Sigmoid colon (tissue), 7 donors: ENCODE results near the gene PHLDB1. TPM values are rescaled to one million over a fixed set of nuclear protein-coding genes. Genes with fewer than 3 reads are reported as not detected.

ENCODE experiments used
- DNase-seq: peaks from one replicate; pipeline ENCODE4 v3.0.0-alpha.2; 2019
- H3K27ac ChIP-seq, 4 donors: fragments of 200-600 bp; sonication (generic); one replicate each; pipeline ENCODE4 v1.5.1; 2016 to 2019; ENCODE audit warnings: mild to moderate bottlenecking in 1 of 4
- H3K27me3 ChIP-seq, 3 donors: fragments of 200-600 bp; sonication (generic); one replicate each; pipeline ENCODE4 v1.5.1; 2019; ENCODE audit warnings: mild to moderate bottlenecking in 1 of 3
- H3K36me3 ChIP-seq, 4 donors: fragments of 200-600 bp; sonication (generic); one replicate each; pipeline ENCODE4 v1.5.1; 2016 to 2019
- H3K4me1 ChIP-seq, 4 donors: fragments of 200-600 bp; sonication (generic); one replicate each; pipeline ENCODE4 v1.5.1; 2017 to 2019
- H3K4me3 ChIP-seq, 4 donors: fragments of 200-600 bp; sonication (generic); one replicate each; pipeline ENCODE4 v1.5.1; 2017 to 2019; ENCODE audit warnings: mild to moderate bottlenecking in 2 of 4, moderate library complexity in 1 of 4
- H3K9me3 ChIP-seq, 4 donors: fragments of 200-600 bp in 3 of 4; sonication (generic) in 3 of 4; one replicate each; pipeline versions ENCODE4 v1.5.1 to v1.6.1; 2013 to 2019
- EP300 ChIP-seq, 4 donors: sonication (generic); formaldehyde crosslinking; IDR thresholded peaks; one replicate each; pipeline ENCODE4 v1.6.1; 2017; ENCODE audit warnings: antibody characterized with exemption in 4 of 4
- POLR2A ChIP-seq, 2 donors: fragments of 450-650 bp; IDR thresholded peaks; one replicate each; pipeline ENCODE4 v1.6.1; 2016; ENCODE audit warnings: antibody characterized with exemption in 2 of 2, mild to moderate bottlenecking in 2 of 2, moderate library complexity in 2 of 2
- POLR2AphosphoS5 ChIP-seq, 4 donors: sonication (generic); formaldehyde crosslinking; IDR thresholded peaks; one replicate each; pipeline ENCODE4 v1.6.1; 2017; ENCODE audit warnings: antibody characterized with exemption in 4 of 4
- WGBS, 2 donors: extraction: QIAGEN DNeasy Blood & Tissue Kit; methylation state at CpG; one replicate each; pipeline ENCODE4 v1.1.7; 2013; 5-methylcytosine and 5-hydroxymethylcytosine counted together
- intact Hi-C: fragments of 100-400 bp; cut with DNase I; formaldehyde crosslinking; loops from one replicate; pipeline ENCODE4 v1.15.1; 2023
- polyA plus RNA-seq, 3 donors: library from polyadenylated mRNA; stranded (reverse); fragments of 200-250 nt; gene quantifications; one replicate each; pipeline ENCODE4 v1.2.3, GENCODE V29; 2013
- total RNA-seq, 4 donors: library from RNA; depleted of rRNA; stranded (reverse); fragments of >200 nt; gene quantifications; one replicate each; pipeline ENCODE4 v1.1.0, GENCODE V29; 2016
- TF ChIP-seq, protein P1 (sequence below), 4 experiments: fragments of 450-650 bp in 3 of 4; fragments of 200-600 bp in 1 of 4; IDR thresholded peaks; one replicate each; pipeline ENCODE4 v1.5.1; 2016 to 2019; ENCODE audit warnings: antibody characterized with exemption in 4 of 4, mild to moderate bottlenecking in 3 of 4, moderate library complexity in 2 of 4
- donor health status: healthy with polysubstance abuse.
- donor health status: Bipolar disorder and iron deficiency.
- donor health status: healthy.

Gene PHLDB1
- total and polyA plus RNA-seq, 7 donors = 33.6 to 126 (median 51.8) TPM

DNA sequence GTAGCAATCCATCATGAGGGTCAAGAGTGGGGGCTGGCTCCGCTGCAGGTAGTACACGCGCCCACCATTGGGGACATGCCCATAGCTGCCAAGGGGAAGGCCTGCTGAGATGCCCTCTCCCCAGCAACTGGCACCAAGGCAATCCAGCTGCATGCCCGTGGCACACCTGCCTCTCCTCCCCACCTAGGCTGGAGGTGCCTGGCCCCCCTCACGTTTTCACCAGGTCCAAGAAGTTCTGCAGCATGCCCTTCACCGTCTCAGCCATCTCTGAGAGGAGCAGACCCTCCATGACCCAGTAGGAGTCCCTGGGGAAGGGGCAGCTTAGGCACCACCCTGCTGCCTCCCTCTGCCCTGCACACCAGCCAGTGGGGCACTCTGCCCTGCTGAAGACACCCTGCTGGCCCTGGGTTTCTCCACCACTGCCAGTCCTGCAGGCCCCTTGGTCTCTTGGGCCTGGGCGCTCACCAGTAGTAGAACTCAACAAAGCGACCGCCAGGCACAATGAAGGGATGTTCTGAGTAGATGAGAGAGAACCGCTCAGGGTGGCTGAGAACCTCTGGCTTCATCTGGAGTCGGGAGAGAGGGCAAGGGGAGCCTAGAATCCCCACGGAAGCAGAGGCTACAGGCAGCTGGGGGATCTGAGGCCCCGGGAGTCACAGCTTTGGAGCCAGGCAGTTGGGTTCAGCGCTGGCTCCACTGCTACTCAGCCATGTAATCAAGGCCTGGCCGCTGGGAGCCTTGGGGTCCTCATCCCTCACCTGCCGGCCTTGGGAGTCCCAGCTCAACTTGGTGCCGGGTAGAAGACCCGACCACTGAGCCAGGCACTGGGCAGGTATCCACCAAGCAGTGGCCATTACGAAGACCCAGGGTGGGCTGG lies 54.2 kb downstream of the PHLDB1 start:
- Histone ChIP-seq H3K27me3 (no peaks in the 10 kb centered on the region), H3K27ac (no peak overlapping the region), H3K36me3 (peaks cover 0 to 13% (median 2%) of the 10 kb centered on the region in 4 donors), H3K4me3 (no peak overlapping the region), H3K4me1 (peaks cover 0 to 18% (median 12%) of the 10 kb centered on the region in 4 donors), H3K9me3 (no peaks in the 10 kb centered on the region)
- intact Hi-C loops = no loop called here
- TF ChIP-seq EP300 (IDR thresholded peaks at IDR 0.05) (no peak), POLR2A (IDR thresholded peaks at IDR 0.05) (no peak)
- TF ChIP-seq, protein P1, sequence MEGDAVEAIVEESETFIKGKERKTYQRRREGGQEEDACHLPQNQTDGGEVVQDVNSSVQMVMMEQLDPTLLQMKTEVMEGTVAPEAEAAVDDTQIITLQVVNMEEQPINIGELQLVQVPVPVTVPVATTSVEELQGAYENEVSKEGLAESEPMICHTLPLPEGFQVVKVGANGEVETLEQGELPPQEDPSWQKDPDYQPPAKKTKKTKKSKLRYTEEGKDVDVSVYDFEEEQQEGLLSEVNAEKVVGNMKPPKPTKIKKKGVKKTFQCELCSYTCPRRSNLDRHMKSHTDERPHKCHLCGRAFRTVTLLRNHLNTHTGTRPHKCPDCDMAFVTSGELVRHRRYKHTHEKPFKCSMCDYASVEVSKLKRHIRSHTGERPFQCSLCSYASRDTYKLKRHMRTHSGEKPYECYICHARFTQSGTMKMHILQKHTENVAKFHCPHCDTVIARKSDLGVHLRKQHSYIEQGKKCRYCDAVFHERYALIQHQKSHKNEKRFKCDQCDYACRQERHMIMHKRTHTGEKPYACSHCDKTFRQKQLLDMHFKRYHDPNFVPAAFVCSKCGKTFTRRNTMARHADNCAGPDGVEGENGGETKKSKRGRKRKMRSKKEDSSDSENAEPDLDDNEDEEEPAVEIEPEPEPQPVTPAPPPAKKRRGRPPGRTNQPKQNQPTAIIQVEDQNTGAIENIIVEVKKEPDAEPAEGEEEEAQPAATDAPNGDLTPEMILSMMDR (IDR thresholded peaks at IDR 0.05) = no peak
- 93% methylated on average over 19 of the region's 19 CpGs for WGBS, 2 donors
- DNase-seq = no peak

DNA sequence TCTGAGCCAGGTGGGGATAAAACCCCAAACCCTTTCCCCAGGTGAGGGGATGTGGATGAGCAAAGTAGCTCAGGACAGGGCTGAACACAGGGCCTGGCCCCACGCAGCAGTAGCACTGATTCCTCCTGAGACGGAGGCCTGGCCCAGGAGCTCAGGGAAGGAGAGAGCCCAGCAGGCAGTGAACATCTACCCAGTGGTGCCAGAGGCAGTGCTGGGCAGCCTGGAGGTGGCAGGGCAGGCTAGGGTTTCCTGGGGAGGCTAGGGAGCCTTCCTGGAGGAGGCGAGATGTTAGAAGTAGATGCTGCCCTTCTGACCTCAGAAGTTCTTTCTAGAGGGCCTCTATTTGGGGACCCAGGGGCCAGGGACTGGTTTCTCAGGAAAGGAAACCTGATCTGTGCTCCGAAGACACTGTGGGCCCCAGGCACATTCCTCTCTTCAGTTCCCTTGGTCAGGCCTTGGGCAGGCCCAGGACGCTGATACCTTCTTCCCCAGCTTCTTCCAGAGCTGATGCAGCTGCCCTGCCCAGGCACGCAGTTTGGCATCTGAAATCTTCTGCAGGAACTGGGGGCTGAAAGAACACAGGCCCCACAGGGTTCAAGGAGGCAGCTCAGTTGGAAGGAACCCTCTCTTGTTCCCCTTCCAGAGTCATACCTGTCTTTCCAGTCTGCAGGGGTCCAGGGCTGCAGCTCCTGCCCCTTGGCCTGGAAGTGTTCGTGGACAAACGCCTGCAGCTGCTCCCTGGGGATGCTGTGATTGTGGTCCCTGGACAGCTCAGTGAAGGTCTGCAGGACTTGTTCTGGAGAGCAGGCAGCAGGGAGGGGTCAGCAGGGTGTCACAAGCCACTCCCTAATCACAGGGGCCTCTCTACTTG lies 55.2 kb downstream of the PHLDB1 start:
- WGBS, 2 donors = 82 to 87% methylated on average over 8 of the region's 8 CpGs
- TF ChIP-seq POLR2A (IDR thresholded peaks at IDR 0.05) (no peak), EP300 (IDR thresholded peaks at IDR 0.05) (no peak), POLR2AphosphoS5 (IDR thresholded peaks at IDR 0.05) (no peak)
- TF ChIP-seq, protein P1 (IDR thresholded peaks at IDR 0.05) = no peak
- Histone ChIP-seq H3K36me3 (peaks cover 0 to 4% (median 0%) of the 10 kb centered on the region in 4 donors), H3K27me3 (no peaks in the 10 kb centered on the region), H3K9me3 (no peaks in the 10 kb centered on the region), H3K27ac (no peak overlapping the region), H3K4me1 (peaks cover 0 to 18% (median 12%) of the 10 kb centered on the region in 4 donors), H3K4me3 (no peak overlapping the region)
- no peak for DNase-seq
- intact Hi-C loops = no loop called here

DNA sequence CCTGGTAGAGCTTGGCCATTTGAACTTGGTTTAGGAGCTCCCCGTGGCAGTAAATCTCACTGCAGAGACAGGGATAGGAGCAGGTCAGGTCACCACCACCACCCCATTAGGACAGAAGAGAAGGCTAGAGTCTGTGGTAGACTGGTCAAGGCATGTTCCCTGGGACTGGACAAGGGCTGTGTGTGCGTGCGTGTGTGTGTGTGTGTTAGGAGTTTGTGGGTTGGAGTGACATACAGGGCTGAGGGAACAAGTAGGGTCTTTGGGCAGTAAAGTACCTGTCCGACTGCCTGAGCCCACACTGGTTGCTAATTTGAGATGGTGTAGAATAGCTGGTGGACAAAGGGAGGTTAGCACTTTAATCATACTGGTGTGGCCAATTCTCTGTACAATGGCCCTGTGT lies 56.0 kb downstream of the PHLDB1 start:
- WGBS, 2 donors = 92 to 93% methylated on average over 4 of the region's 4 CpGs
- TF ChIP-seq, protein P1 (IDR thresholded peaks at IDR 0.05) = no peak
- TF ChIP-seq EP300 (IDR thresholded peaks at IDR 0.05) = no peak
- TF ChIP-seq POLR2A (IDR thresholded peaks at IDR 0.05) = no peak
- TF ChIP-seq POLR2AphosphoS5 (IDR thresholded peaks at IDR 0.05) = no peak
- intact Hi-C loops = no loop called here

DNA sequence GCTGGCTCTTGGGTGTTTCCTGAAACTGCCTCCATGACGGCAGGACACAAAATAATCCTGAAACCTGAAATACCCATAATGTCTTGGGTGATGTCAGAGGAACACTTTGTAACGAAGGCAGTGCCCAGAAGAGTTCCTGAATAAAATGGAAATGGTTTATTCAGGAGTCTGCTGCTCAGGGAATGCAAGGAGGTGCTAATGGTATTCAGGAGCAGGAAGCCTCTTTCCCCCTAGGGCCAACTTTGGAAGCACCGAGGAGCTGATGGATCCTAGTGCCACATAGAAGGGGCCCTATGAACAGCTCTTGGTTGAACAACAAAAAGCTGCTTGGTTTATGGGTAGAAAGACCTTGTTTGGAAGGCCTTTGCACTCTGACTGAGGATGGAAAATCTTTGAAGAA lies 56.5 kb downstream of the PHLDB1 start:
- intact Hi-C loops = no loop called here
- H3K4me3 ChIP-seq = no peak overlapping the region
- TF ChIP-seq EP300 (IDR thresholded peaks at IDR 0.05) (no peak), POLR2A (IDR thresholded peaks at IDR 0.05) (no peak), POLR2AphosphoS5 (IDR thresholded peaks at IDR 0.05) (no peak)
- TF ChIP-seq, protein P1 (IDR thresholded peaks at IDR 0.05) = no peak
- H3K27me3 ChIP-seq = no peaks in the 10 kb centered on the region
- no peak for DNase-seq
- no peaks in the 10 kb centered on the region for H3K9me3 ChIP-seq
- WGBS, 2 donors = 84 to 86% methylated on average over 3 of the region's 3 CpGs
- no peaks in the 10 kb centered on the region for H3K36me3 ChIP-seq
- no peak overlapping the region for H3K27ac ChIP-seq
- H3K4me1 ChIP-seq = peaks cover 0 to 12% (median 11%) of the 10 kb centered on the region in 4 donors

More for the DNA sequence above, 56.0 kb downstream of the PHLDB1 start:
- Histone ChIP-seq H3K4me3 (no peak overlapping the region), H3K4me1 (peaks cover 0 to 16% (median 12%) of the 10 kb centered on the region in 4 donors), H3K9me3 (no peaks in the 10 kb centered on the region), H3K27me3 (no peaks in the 10 kb centered on the region), H3K36me3 (no peaks in the 10 kb centered on the region), H3K27ac (no peak overlapping the region)
- no peak for DNase-seq
